Neural cell (in vitro differentiated cells): ENCODE results near the gene PRTFDC1. TPM values are rescaled to one million over a fixed set of nuclear protein-coding genes. Genes with fewer than 3 reads are reported as not detected.

Source experiments
- H2AFZ ChIP-seq: fragments of 200-600, 300-800 bp; sonication (generic), shearing (Covaris generic); 2 replicates; pipeline ENCODE4 v1.6.0; 2014; ENCODE audit warnings: low read depth, mild to moderate bottlenecking, antibody characterized with exemption, low read length, moderate library complexity
- H3F3A ChIP-seq: fragments of 200-600 bp; shearing (Covaris generic); 2 replicates; pipeline ENCODE4 v1.6.1; 2016; ENCODE audit warnings: mild to moderate bottlenecking, moderate library complexity, mixed read lengths, antibody characterized with exemption, low read length; ENCODE audit not compliant: insufficient read depth, poor library complexity, severe bottlenecking
- H3K27ac ChIP-seq: fragments of 200-600, 300-800 bp; sonication (generic), shearing (Covaris generic); 2 replicates; pipeline ENCODE4 v1.5.1; 2014; ENCODE audit warnings: mild to moderate bottlenecking, low read length, moderate library complexity
- H3K27me3 ChIP-seq: fragments of 300-800, 200-600 bp; sonication (generic), shearing (Covaris generic); 2 replicates; pipeline ENCODE4 v1.6.0; 2014; ENCODE audit warnings: mild to moderate bottlenecking, low read depth, low read length, moderate library complexity; ENCODE audit not compliant: insufficient read depth
- H3K36me3 ChIP-seq: fragments of 300-800, 200-600 bp; sonication (generic), shearing (Covaris generic); 2 replicates; pipeline ENCODE4 v1.5.1; 2014; ENCODE audit warnings: mild to moderate bottlenecking, antibody characterized with exemption, low read length, moderate library complexity; ENCODE audit not compliant: insufficient read depth
- H3K4me2 ChIP-seq: fragments of 300-800, 200-600 bp; sonication (generic), shearing (Covaris generic); 2 replicates; pipeline ENCODE4 v1.6.0; 2014; ENCODE audit warnings: mild to moderate bottlenecking, low read length
- H3K4me3 ChIP-seq: fragments of 300-800, 200-600 bp; sonication (generic), shearing (Covaris generic); 2 replicates; pipeline ENCODE4 v1.5.1; 2014; ENCODE audit warnings: mild to moderate bottlenecking, low read length, moderate library complexity
- H3K79me2 ChIP-seq: fragments of 200-600 bp; shearing (Covaris generic); replicated peaks from 2 replicates; pipeline ENCODE4 v1.6.0; 2014; ENCODE audit warnings: mild to moderate bottlenecking, low read length, moderate library complexity; ENCODE audit not compliant: insufficient read depth
- H3K9ac ChIP-seq: fragments of 300-800, 200-600 bp; sonication (generic), shearing (Covaris generic); 2 replicates; pipeline ENCODE4 v1.6.1; 2016; ENCODE audit warnings: mild to moderate bottlenecking, low read length, mixed read lengths
- H3K9me2 ChIP-seq: fragments of 200-600 bp; shearing (Covaris generic); 2 replicates; pipeline ENCODE4 v1.6.1; 2016; ENCODE audit warnings: mild to moderate bottlenecking, low read length, mixed read lengths; ENCODE audit not compliant: insufficient read depth
- H3K9me3 ChIP-seq: fragments of 200-600, 300-800 bp; sonication (generic), shearing (Covaris generic); 2 replicates; pipeline ENCODE4 v1.6.1; 2016; ENCODE audit warnings: mild to moderate bottlenecking, mixed run types, low read length, moderate library complexity, mixed read lengths
- H4K20me1 ChIP-seq: fragments of 200-600 bp; shearing (Covaris generic); 2 replicates; pipeline ENCODE4 v1.6.1; 2016; ENCODE audit warnings: mild to moderate bottlenecking, mixed run types; ENCODE audit not compliant: insufficient read depth
- CTCF ChIP-seq: fragments of 450-650 bp; IDR thresholded peaks from 2 replicates; pipeline ENCODE4 v1.5.1; 2014; ENCODE audit warnings: antibody characterized with exemption, mild to moderate bottlenecking, moderate library complexity; ENCODE audit not compliant: poor library complexity, severe bottlenecking
- EP300 ChIP-seq: fragments of 450-650 bp; conservative IDR thresholded peaks from 2 replicates; pipeline ENCODE4 v1.6.1; 2014; ENCODE audit warnings: antibody characterized with exemption, mild to moderate bottlenecking, moderate library complexity; ENCODE audit not compliant: poor library complexity, severe bottlenecking
- EZH2 ChIP-seq: fragments of 200-600, 300-800 bp; shearing (Covaris generic), sonication (generic); IDR thresholded peaks from 2 replicates; pipeline ENCODE4 v1.6.1; 2014; ENCODE audit warnings: antibody characterized with exemption, low read length, borderline replicate concordance, mild to moderate bottlenecking; ENCODE audit not compliant: insufficient read depth, poor library complexity, severe bottlenecking
- MXI1 ChIP-seq: fragments of 450-650 bp; conservative IDR thresholded peaks from 2 replicates; pipeline ENCODE4 v1.6.1; 2014; ENCODE audit warnings: antibody characterized with exemption, mild to moderate bottlenecking; ENCODE audit not compliant: poor library complexity, severe bottlenecking
- POLR2AphosphoS5 ChIP-seq: IDR thresholded peaks from 2 replicates; pipeline ENCODE4 v1.6.1; 2012
- RAD21 ChIP-seq: fragments of 450-650 bp; conservative IDR thresholded peaks from 2 replicates; pipeline ENCODE4 v1.6.1; 2014; ENCODE audit warnings: antibody characterized with exemption, mild to moderate bottlenecking, moderate library complexity
- REST ChIP-seq: IDR thresholded peaks from 2 replicates; pipeline ENCODE4 v1.6.1; 2012; ENCODE audit warnings: borderline replicate concordance
- SMC3 ChIP-seq: fragments of 450-650 bp; conservative IDR thresholded peaks from 2 replicates; pipeline ENCODE4 v1.6.1; 2014; ENCODE audit warnings: antibody characterized with exemption, mild to moderate bottlenecking, moderate library complexity; ENCODE audit not compliant: poor library complexity
- TAF1 ChIP-seq: IDR thresholded peaks from 2 replicates; pipeline ENCODE4 v1.6.1; 2012; ENCODE audit warnings: low read depth
- polyA plus RNA-seq: library from polyadenylated mRNA; depleted of rRNA; stranded (reverse); fragments of >200 nt; gene quantifications from 2 replicates; pipeline ENCODE4 v1.2.3, GENCODE V29; 2014

PRTFDC1 gene
- polyA plus RNA-seq, 1 donor from 2014 or later: 3.4 TPM

GRCh38 chr10:24930427-24930826 lies 22.0 kb downstream of the PRTFDC1 start:
- no peak overlapping the region for H3K9ac ChIP-seq
- H3K4me3 ChIP-seq: no peak overlapping the region
- H4K20me1 ChIP-seq: no peaks in the 10 kb centered on the region
- H2AFZ ChIP-seq: no peak overlapping the region
- H3K27me3 ChIP-seq: no peaks in the 10 kb centered on the region
- H3K4me2 ChIP-seq: no peak overlapping the region
- H3K27ac ChIP-seq: no peak overlapping the region
- H3F3A ChIP-seq: no peaks in the 10 kb centered on the region
- H3K9me2 ChIP-seq: no peaks in the 10 kb centered on the region
- TF ChIP-seq POLR2AphosphoS5: no peak
- no peak for TF ChIP-seq CTCF
- TF ChIP-seq MXI1: no peak
- no peak for TF ChIP-seq RAD21
- no peak for TF ChIP-seq SMC3
- TF ChIP-seq REST: no peak
- TF ChIP-seq EP300: no peak
- TF ChIP-seq TAF1: no peak
- no peak for TF ChIP-seq EZH2
- H3K36me3 ChIP-seq: no peaks in the 10 kb centered on the region
- H3K9me3 ChIP-seq: no peaks in the 10 kb centered on the region
- no peaks in the 10 kb centered on the region for H3K79me2 ChIP-seq

GRCh38 chr10:24929904-24930303 lies 22.5 kb downstream of the PRTFDC1 start:
- Histone ChIP-seq H3K79me2 (no peaks in the 10 kb centered on the region), H3K9me2 (no peaks in the 10 kb centered on the region), H3K9ac (no peak overlapping the region), H3K36me3 (no peaks in the 10 kb centered on the region), H3K27ac (no peak overlapping the region), H3K4me3 (no peak overlapping the region), H3F3A (no peaks in the 10 kb centered on the region), H4K20me1 (no peaks in the 10 kb centered on the region), H3K27me3 (no peaks in the 10 kb centered on the region), H3K9me3 (no peaks in the 10 kb centered on the region), H2AFZ (no peak overlapping the region), H3K4me2 (no peak overlapping the region)
- TF ChIP-seq RAD21: no peak
- no peak for TF ChIP-seq EP300
- TF ChIP-seq REST: no peak
- TF ChIP-seq POLR2AphosphoS5: no peak
- TF ChIP-seq EZH2: no peak
- TF ChIP-seq SMC3: no peak
